Stimulated activated CD8-positive, alpha-beta memory T cell treated with anti-CD3 and anti-CD28 coated beads, Interleukin-15, amount 100 ng/mL, for 48 hours (primary cell): Measurements from ENCODE around the gene PGLYRP1.

Experiments used
- DNase-seq, 2 donors: peaks; one replicate each; pipeline ENCODE4 v3.0.0-alpha.2; 2020; ENCODE audit warnings: low read depth in 2 of 2

Gene PGLYRP1, protein sequence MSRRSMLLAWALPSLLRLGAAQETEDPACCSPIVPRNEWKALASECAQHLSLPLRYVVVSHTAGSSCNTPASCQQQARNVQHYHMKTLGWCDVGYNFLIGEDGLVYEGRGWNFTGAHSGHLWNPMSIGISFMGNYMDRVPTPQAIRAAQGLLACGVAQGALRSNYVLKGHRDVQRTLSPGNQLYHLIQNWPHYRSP

GRCh38 chr19:46022431-46023310, at the start of gene PGLYRP1:
Gene PGLYRP1, minus strand, starts transcription at chr19:46023053. Its CDS starts 32 bp downstream, at chr19:46023021.
- no peak for DNase-seq

DNA sequence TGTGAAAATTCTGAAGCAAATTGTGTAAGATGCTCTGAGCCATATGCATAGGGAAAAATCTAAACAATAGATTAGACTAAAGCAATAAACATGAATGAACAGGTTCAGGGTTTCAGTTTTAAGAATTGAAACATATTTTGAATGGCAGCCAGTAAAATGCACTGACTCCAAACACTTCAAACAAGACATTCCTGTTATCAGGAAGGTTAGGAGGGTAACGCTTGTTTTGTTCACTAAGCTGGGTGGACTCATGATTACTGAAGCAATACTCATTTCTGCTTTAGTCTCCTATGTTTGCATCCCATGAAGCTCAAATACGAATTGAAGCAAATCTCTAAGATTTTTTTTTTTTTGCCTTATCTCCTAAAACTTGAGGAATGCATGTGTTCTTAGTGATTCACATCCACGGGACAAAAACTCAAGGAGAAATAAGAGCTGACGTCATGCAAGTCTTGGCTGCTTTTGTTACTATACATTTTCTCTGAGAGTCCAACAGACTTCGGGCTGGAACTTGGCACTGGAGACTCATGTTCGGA, 47.0 kb upstream of the PGLYRP1 start:
- no peak for DNase-seq

DNA sequence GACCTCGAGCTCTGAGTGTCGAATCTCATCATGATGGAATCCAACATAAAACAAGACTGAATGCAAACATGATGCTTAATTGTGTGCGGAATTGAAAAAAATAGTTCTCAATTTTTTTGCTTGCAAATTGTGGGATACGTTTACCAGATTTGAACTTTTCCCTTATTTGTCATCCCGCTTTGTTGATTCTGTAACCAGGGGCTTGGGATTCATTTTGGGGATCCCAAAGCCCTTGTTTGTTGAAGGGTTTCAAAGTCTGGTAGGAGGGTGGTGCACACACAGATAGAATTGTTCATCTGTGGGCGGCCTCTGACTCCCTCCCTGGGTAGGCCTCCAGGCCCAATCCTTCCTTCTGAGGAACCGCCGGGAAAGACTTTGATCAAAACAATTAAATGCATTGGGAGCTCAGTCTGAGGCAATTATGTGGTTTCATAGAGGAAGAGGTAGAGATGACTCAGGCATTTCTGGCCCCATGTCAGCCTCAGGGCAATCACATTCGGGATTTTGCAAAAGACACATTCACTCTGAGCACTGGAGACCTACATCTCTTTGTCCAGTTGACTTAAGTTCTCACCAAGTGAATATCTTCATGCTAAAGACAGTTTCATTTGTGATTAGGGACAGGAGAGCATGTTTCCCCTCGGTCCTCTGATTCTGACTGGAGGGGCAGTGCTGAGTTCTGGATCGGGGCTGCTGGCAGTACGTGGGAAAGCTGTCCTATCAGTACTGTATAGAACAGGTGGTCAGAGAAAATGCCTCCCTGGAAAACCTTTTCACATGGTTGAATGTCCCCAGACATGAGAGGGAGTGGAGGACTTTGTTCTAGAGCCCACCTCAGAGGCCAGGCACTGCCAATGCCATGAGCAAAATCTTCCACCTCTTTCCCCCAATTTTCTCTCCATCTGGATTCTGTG, 45.7 kb upstream of the PGLYRP1 start:
- DNase-seq = no peak

- DNase-seq = no peak
Measured at GRCh38 chr19:46067691-46068090, 44.8 kb upstream of the PGLYRP1 start.

DNA sequence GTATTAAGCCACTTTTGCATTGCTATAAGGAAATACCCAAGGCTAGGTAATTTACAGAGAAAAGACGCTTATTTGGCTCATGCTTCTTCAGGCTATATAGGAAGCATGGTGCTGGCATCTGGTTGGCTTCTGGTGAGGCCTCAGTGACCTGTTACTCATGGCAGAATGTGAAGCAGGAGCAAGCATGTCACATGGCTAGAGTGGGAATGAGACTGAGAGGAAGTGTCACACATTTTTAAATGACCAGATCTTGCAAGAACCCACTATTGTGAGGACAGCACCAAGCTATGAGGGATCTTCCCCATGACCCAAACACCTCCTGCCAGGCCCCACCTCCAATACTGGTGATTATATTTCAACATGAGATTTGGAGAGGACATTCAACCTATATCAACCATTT, 43.6 kb upstream of the PGLYRP1 start:
- no peak for DNase-seq

DNA sequence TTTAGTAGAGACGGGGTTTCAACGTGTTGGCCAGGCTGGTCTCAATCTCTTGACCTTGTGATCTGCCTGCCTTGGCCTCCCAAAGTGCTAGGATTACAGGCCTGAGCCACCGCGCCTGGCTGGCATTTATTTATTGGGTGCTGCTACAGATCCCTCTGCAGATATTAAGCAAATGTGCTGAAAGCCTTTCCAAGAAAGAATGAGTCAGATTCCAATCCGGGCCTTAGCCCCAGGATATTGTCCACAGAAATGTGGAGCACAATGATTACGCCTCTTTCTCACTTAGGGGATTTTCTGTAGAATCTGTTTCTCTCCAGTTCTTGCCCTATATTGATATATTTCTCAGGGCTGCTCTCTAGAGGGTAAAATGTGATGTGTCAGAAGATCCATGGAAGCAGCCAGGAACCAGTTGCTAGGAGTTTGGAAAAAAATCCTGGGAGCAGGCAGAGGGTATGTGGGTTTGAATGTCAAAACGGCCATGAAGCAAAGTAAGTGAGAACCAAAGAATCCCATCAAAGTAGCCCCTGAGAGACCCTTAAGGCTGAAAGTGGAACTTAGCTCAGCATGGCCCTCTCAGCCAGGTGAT, 42.7 kb upstream of the PGLYRP1 start:
- DNase-seq = no peak

GRCh38 chr19:46063201-46063600, 40.3 kb upstream of the PGLYRP1 start:
- no peak for DNase-seq

DNA sequence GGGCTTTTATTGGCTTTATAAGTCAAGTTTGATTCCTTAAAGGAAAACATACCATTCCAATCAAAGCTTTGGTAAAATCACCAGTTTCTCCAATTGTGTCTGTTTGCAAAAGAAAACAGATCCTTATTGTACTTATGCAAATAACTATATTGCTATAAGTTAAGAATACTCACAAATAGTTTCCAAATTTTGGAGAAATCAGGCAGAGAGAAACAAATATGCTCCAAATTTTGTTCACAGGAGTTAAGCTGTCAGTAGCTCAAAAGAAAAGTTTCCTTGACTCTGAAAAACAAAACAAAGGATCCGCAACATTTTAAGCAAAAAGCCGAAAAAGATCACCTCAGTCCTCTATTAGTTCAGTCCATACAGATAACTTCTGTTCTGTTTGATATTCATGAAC, 37.2 kb upstream of the PGLYRP1 start:
- DNase-seq = no peak

GRCh38 chr19:46058778-46059177, 35.9 kb upstream of the PGLYRP1 start:
- no peak for DNase-seq

DNA sequence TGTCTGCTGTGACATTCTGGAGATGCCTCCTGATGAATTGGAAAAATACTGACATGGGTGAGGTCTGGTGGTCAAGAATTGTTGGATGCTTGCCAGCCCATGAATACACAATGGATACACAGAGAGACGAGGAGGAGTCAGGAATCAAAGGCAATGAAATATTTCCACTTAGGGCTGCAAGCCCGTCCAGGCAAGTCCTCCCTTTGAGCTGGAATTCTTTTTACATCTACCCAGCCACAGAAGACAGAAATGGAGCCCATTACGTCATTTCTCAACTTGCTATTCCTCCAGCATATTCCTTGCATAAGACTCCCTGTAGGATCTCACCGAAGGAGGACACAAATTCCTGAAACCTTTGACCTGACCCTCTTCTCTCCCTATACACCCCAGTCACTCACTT, 33.7 kb upstream of the PGLYRP1 start:
- DNase-seq = no peak

GRCh38 chr19:46052896-46053295, 30.0 kb upstream of the PGLYRP1 start:
- DNase-seq = no peak

GRCh38 chr19:46049597-46049996, 26.7 kb upstream of the PGLYRP1 start:
- no peak for DNase-seq

DNA sequence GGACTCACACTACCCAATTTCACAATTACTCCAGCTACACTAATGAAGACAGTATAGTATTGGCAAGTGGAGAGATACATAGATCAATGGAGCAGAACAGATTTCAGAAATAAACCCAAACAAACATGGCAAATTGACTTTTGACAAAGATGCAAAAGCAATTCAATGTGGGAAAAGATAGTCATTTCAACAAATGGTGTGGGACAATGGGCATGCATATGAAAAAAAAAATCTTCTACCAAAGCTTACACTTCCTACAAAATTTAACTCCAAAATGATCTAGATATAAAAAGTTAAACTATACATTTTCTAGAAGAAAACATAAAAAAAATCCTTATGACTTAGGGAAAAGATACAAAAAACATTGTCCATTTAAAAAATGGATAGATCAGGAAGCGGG, 20.7 kb upstream of the PGLYRP1 start:
- no peak for DNase-seq

DNA sequence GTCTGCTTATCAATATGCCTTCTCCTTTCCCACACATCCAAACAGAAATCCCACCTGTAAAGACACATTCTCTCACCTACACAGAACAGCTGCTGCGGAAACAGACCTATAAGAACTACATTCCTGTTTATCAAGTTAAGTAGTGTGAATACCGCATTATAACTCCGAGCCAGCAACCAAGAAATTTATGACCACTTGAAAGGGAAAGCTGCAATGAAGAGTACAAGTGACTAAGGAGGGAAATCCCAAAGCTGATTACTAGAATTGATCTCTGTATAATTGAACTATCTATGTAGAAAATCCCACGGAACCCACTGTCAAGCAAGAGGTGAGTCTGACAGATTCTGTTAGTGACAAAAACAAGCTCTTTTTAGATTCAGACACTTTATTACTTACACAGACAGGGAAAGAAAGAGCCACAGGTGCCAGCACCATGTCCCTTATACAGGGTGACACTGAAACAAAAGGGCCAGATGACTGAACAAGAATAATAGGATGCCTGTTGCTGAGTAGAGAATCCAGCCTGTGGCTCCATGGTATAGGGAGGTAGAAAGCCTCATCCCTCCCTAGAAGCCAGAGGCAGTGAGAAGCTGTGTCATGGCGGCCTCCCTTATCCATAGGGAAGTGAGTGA, 19.5 kb upstream of the PGLYRP1 start:
- no peak for DNase-seq

GRCh38 chr19:46040952-46041500, 18.2 kb upstream of the PGLYRP1 start, which contains the start of gene IGFL4:
Gene IGFL4, minus strand, starts transcription at chr19:46041002. Its CDS starts 40 bp downstream, at chr19:46040962.
- DNase-seq = no peak

DNA sequence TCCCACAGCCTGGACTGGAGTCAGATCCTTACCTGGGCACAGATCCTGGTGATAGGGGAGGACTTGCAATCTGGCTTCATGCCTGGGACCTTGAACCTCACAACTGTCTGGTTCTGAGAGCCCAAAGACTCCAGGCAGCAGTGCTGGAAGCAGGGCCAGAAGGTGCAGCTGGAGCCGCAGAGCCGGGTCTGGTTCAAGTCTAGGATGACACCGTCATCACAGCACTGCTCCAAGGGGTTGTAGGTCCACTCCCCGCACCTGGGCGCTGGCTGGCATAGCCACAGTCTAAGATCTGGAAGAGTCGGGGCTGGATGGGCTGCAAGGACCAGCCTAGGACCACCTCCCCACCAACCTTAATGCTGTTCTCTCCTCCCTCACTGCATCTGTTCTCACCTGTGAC, 17.3 kb upstream of the PGLYRP1 start:
- DNase-seq = no peak

- no peak for DNase-seq
Measured at GRCh38 chr19:46036744-46037128, 13.9 kb upstream of the PGLYRP1 start.

DNA sequence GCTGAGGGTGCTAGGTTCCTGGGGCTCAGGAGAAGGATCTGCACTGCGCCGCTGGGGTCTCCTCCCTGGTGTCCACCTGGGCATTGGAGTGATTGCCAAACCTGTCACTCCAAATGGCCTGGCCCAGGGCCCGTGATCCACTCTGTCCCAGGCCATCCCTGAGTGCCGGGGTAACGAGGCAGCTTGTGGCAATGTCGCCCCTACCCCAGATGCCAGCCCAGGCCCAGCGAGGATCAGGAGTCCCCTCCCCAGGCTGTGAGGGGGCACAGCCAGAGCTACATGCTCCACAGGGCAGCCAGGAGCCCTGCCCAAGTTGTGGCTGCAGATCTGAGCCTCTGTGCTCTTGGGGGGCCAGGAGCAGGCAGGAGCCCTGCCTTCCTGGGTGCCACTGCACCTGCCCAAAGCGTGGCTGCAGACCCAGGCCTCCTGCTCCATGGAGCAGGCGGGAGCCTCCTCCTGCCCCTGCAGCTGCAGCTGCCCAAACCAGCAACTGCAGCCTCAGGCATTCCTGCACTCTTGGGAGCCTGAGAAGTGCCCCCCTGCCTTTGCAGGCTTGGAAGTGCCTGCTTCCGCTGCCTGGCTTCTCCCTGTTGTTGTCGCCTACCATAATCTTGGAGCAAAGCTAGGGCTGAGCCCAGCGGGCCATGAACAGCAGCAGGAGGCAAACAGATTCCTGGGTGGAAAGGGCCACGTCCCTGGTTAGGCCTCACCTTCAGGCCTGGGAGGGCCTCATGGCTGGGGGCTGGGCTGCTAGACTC, 13.3 kb upstream of the PGLYRP1 start:
- no peak for DNase-seq

- DNase-seq = no peak
Measured at GRCh38 chr19:46035546-46035945, 12.7 kb upstream of the PGLYRP1 start.

DNA sequence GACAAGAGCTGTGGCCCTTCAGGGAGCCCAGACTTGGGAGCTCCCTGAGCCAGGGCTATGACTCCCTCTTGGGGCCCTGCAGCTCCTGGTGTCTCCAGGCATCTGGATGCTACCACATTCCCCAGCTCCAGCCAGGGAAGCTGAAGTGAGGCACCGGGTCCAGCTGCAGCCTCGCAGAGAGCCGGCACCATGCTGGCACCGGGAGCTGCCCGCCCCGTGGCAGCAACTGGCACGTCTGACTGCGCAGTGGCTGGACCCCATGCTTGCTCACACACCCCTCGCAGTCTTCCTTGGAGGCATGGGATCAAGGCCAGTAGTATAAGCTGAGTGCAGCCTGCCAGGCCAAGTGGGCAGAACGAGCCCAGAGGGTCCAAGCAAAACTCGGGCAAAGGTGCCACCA, 10.5 kb upstream of the PGLYRP1 start:
- DNase-seq = no peak
